ENCODE results near the gene ATF4.

ATF4 gene

GRCh38 chr22:39520226-39521105, at the start of gene ATF4:
TSS of gene ATF4 (plus strand) at chr22:39520562. CDS start at chr22:39521446, 884 bp downstream.
- peak; percentile 91 to 99 (median 96) for DNase-seq

GRCh38 chr22:39471381-39472141, 48.8 kb upstream of the ATF4 start:
- no peak for DNase-seq

- no peak for DNase-seq
These were observed 47.5 kb upstream of the ATF4 start for GRCh38 chr22:39472570-39473556.

GRCh38 chr22:39473851-39474250, 46.5 kb upstream of the ATF4 start:
- no peak for DNase-seq

- DNase-seq: no peak
These were observed 45.8 kb upstream of the ATF4 start for GRCh38 chr22:39474351-39475111.

- DNase-seq: no peak
These were observed 45.0 kb upstream of the ATF4 start for GRCh38 chr22:39475337-39475736.

- DNase-seq: no peak
These were observed 44.5 kb upstream of the ATF4 start for GRCh38 chr22:39475902-39476301.

- no peak for DNase-seq
These were observed 43.7 kb upstream of the ATF4 start for GRCh38 chr22:39476664-39477063.

GRCh38 chr22:39477542-39477941, 42.8 kb upstream of the ATF4 start:
- DNase-seq: no peak

GRCh38 chr22:39478441-39478850, 41.9 kb upstream of the ATF4 start:
- DNase-seq: no peak

- no peak for DNase-seq
These were observed 41.1 kb upstream of the ATF4 start for GRCh38 chr22:39479254-39479653.

GRCh38 chr22:39480557-39480956, 39.8 kb upstream of the ATF4 start:
- DNase-seq: no peak

- no peak for DNase-seq
These were observed 39.3 kb upstream of the ATF4 start for GRCh38 chr22:39481054-39481453.

- DNase-seq: no peak
These were observed 38.8 kb upstream of the ATF4 start for GRCh38 chr22:39481595-39481994.

- no peak for DNase-seq
These were observed 37.6 kb upstream of the ATF4 start for GRCh38 chr22:39482768-39483167.

- DNase-seq: no peak
These were observed 33.2 kb upstream of the ATF4 start for GRCh38 chr22:39486951-39487825.

GRCh38 chr22:39487826-39488520, 32.4 kb upstream of the ATF4 start:
- no peak for DNase-seq

GRCh38 chr22:39488563-39489083, 31.7 kb upstream of the ATF4 start:
- DNase-seq: no peak

GRCh38 chr22:39489094-39490068, 31.0 kb upstream of the ATF4 start:
- no peak for DNase-seq

Measured in activated naive CD4-positive, alpha-beta T cell (primary cell).